Measurements from ENCODE around the gene WDR7. TPM values are rescaled to one million over a fixed set of nuclear protein-coding genes. Genes with fewer than 3 reads are reported as not detected.

Gene WDR7
- total and polyA plus RNA-seq, 9 of the 15 experiments (the other 6 are each of a cell fraction or from before 2014, with no cell fraction given): 1.4 to 9.4 (median 5.3) TPM

- in situ Hi-C loops (cut with MboI) (no loop called here), intact Hi-C loops (cut with micrococcal nuclease) (no loop called here)
- H3K4me1 ChIP-seq (replicated peaks in 1 of 2; ENCODE audit: control insufficient read depth in 2 of 2, insufficient read depth in 2 of 2, low read length in 2 of 2): no peaks in the 10 kb centered on the region
- BruUV-seq (replicated peaks): no TSS peak
- no peaks in the 10 kb centered on the region for H3K79me2 ChIP-seq (ENCODE audit: control insufficient read depth, insufficient read depth, low read length)
- H3K4me3 ChIP-seq: no peak overlapping the region
- ATAC-seq: no peak
- CTCF ChIA-PET (ENCODE audit: low intra/inter-chr PET ratio): no interaction called here
- no peaks in the 10 kb centered on the region for H4K20me1 ChIP-seq (replicated peaks; ENCODE audit: control insufficient read depth, insufficient read depth, low read length)
- H3K27ac ChIP-seq (ENCODE audit: extremely low read depth, low read depth, low read length): no peak overlapping the region
- H3K4me2 ChIP-seq (ENCODE audit: insufficient read depth, low read length): no peak overlapping the region
- POLR2A ChIA-PET: no interaction called here
- no peak overlapping the region for H3K9ac ChIP-seq (ENCODE audit: insufficient read depth in 1 of 2, low read depth in 2 of 2, low read length in 2 of 2)
- WGBS (ENCODE audit: insufficient coverage, low coverage, missing lambda C conversion rate): 23% methylated on average over 2 of the region's 2 CpGs
- H3K36me3 ChIP-seq (ENCODE audit: control insufficient read depth, insufficient read depth, low read length): no peaks in the 10 kb centered on the region
- no peak for DNase-seq (ENCODE audit: extremely low read depth in 1 of 4, low spot score in 3 of 4)
- TF ChIP-seq ELF1 (tag; IDR thresholded peaks at IDR 0.05) (no peak), HDAC6 (IDR thresholded peaks at IDR 0.05; ENCODE audit: low read depth, low read length) (no peak), ZNF766 (CRISPR knock-in tag; conservative IDR thresholded peaks at IDR 0.05) (no peak), ZBTB33 (CRISPR knock-in tag; IDR thresholded peaks at IDR 0.05) (no peak), ZNF184 (CRISPR knock-in tag; IDR thresholded peaks at IDR 0.05) (no peak), TCFL5 (CRISPR knock-in tag; conservative IDR thresholded peaks at IDR 0.05) (no peak), SIN3B (IDR thresholded peaks at IDR 0.05; ENCODE audit: low read depth) (no peak), BCLAF1 (IDR thresholded peaks at IDR 0.05; ENCODE audit: borderline replicate concordance in 1 of 2, control insufficient read depth in 1 of 2, low read depth in 2 of 2, low read length in 1 of 2) (no peak), HNRNPLL (IDR thresholded peaks at IDR 0.05; ENCODE audit: low read depth, low read length, poor library complexity, severe bottlenecking) (no peak), RBBP5 (IDR thresholded peaks at IDR 0.05; ENCODE audit: borderline replicate concordance, insufficient read depth, low read length, poor library complexity, severe bottlenecking) (no peak), ZFP91 (CRISPR knock-in tag; IDR thresholded peaks at IDR 0.05) (no peak), ZNF212 (CRISPR knock-in tag; IDR thresholded peaks at IDR 0.05) (no peak)
- H3K9me3 ChIP-seq (replicated peaks; ENCODE audit: control insufficient read depth, insufficient read depth, low read depth, low read length): no peaks in the 10 kb centered on the region
- H3K27me3 ChIP-seq (ENCODE audit: control insufficient read depth in 2 of 2, insufficient read depth in 2 of 2, low read length in 2 of 2): no peaks in the 10 kb centered on the region
- H3K9me1 ChIP-seq (ENCODE audit: control insufficient read depth, insufficient read depth, low read length): no peaks in the 10 kb centered on the region
- FAIRE-seq: no peak
- no peak overlapping the region for H2AFZ ChIP-seq (ENCODE audit: low read depth, low read length)
These were observed 282.3 kb downstream of the WDR7 start for GRCh38 chr18:56933472-56933871.

Measured in K562 (cell line).